Neural progenitor cell (in vitro differentiated cells): ENCODE data around the gene MELTF. TPM values are rescaled to one million over a fixed set of nuclear protein-coding genes. Genes with fewer than 3 reads are reported as not detected.

ENCODE experiments used
- DNase-seq: peaks from one replicate; pipeline ENCODE4 v3.0.0-alpha.2; 2016; ENCODE audit warnings: low spot score
- H2AFZ ChIP-seq: fragments of 200-600 bp; sonication (generic); replicated peaks from 2 replicates; pipeline ENCODE4 v1.6.1; 2016; ENCODE audit warnings: antibody characterized with exemption
- H3F3A ChIP-seq: fragments of 200-600 bp; sonication (generic); 2 replicates; pipeline ENCODE4 v1.6.1; 2016; ENCODE audit warnings: antibody characterized with exemption, low read depth
- H3K27ac ChIP-seq: fragments of 200-600 bp; sonication (generic); 2 replicates; pipeline ENCODE4 v1.5.1; 2016; ENCODE audit warnings: mild to moderate bottlenecking
- H3K27me3 ChIP-seq: fragments of 200-600 bp; sonication (generic); 2 replicates; pipeline ENCODE4 v1.6.1; 2016; ENCODE audit warnings: mild to moderate bottlenecking, moderate library complexity
- H3K36me3 ChIP-seq: fragments of 200-600 bp; sonication (generic); 2 replicates; pipeline ENCODE4 v1.5.1; 2016
- H3K4me1 ChIP-seq: fragments of 200-600 bp; sonication (generic); 2 replicates; pipeline ENCODE4 v1.6.1; 2016; ENCODE audit warnings: mixed run types
- H3K4me2 ChIP-seq: fragments of 200-600 bp; sonication (generic); 2 replicates; pipeline ENCODE4 v1.6.1; 2016
- H3K4me3 ChIP-seq: fragments of 200-600 bp; sonication (generic); 2 replicates; pipeline ENCODE4 v1.5.1; 2016
- H3K79me2 ChIP-seq: fragments of 200-600 bp; sonication (generic); 2 replicates; pipeline ENCODE4 v1.6.1; 2016; ENCODE audit warnings: low read depth
- H3K9ac ChIP-seq: fragments of 200-600 bp; sonication (generic); 2 replicates; pipeline ENCODE4 v1.6.1; 2016
- H3K9me3 ChIP-seq: fragments of 200-600 bp; sonication (generic); 2 replicates; pipeline ENCODE4 v1.5.1; 2016; ENCODE audit warnings: low read depth
- H4K20me1 ChIP-seq: fragments of 200-600 bp; sonication (generic); 2 replicates; pipeline ENCODE4 v1.6.1; 2016; ENCODE audit warnings: low read depth
- H3K27ac Mint-ChIP-seq: 3 replicates; pipeline ENCODE4 v1.8.0; 2021; ENCODE audit warnings: mixed read lengths
- H3K27me3 Mint-ChIP-seq: 2 replicates; pipeline ENCODE4 v1.8.0; 2022; ENCODE audit warnings: low read depth, mild to moderate bottlenecking, inconsistent platforms, moderate library complexity, mixed read lengths; ENCODE audit not compliant: insufficient read depth
- H3K36me3 Mint-ChIP-seq: 3 replicates; pipeline ENCODE4 v1.8.0; 2021; ENCODE audit warnings: mixed read lengths
- H3K4me1 Mint-ChIP-seq: 3 replicates; pipeline ENCODE4 v1.8.0; 2021; ENCODE audit warnings: mixed read lengths
- H3K4me3 Mint-ChIP-seq: 3 replicates; pipeline ENCODE4 v1.8.0; 2021; ENCODE audit warnings: mild to moderate bottlenecking, moderate library complexity, mixed read lengths
- H3K9me3 Mint-ChIP-seq: 3 replicates; pipeline ENCODE4 v1.8.0; 2020; ENCODE audit warnings: mixed read lengths
- CTCF ChIP-seq: fragments of 200-600 bp; sonication (generic); IDR thresholded peaks from 2 replicates; pipeline ENCODE4 v1.5.1; 2017; ENCODE audit warnings: antibody characterized with exemption, mild to moderate bottlenecking
- EZH2 ChIP-seq: fragments of 200-600 bp; sonication (generic); IDR thresholded peaks from 2 replicates; pipeline ENCODE4 v1.6.1; 2017; ENCODE audit warnings: antibody characterized with exemption, mild to moderate bottlenecking, moderate library complexity
- EZH2phosphoT487 ChIP-seq: fragments of 200-600 bp; sonication (generic); IDR thresholded peaks from 2 replicates; pipeline ENCODE4 v1.6.1; 2017; ENCODE audit warnings: antibody characterized with exemption
- total RNA-seq: library from RNA; depleted of rRNA; stranded (reverse); fragments of >200 nt; gene quantifications from 2 replicates; pipeline ENCODE4 v1.2.3, GENCODE V29; 2015; ENCODE audit warnings: low replicate concordance

Gene MELTF
- total RNA-seq, 1 donor from 2014 or later = 0.28 TPM

- Histone ChIP-seq H3K9me3 (no peaks in the 10 kb centered on the region), H3K4me1 (peaks cover 3% of the 10 kb centered on the region), H2AFZ (no peak overlapping the region), H4K20me1 (no peaks in the 10 kb centered on the region), H3K9ac (no peak overlapping the region), H3K79me2 (no peaks in the 10 kb centered on the region), H3K27me3 (no peaks in the 10 kb centered on the region), H3K4me3 (no peak overlapping the region), H3K4me2 (no peak overlapping the region), H3F3A (no peaks in the 10 kb centered on the region), H3K36me3 (no peaks in the 10 kb centered on the region), H3K27ac (no peak overlapping the region)
- Mint-ChIP-seq H3K36me3 (no peaks in the 10 kb centered on the region), H3K27me3 (peaks cover 2% of the 10 kb centered on the region), H3K27ac (no peak overlapping the region), H3K9me3 (no peaks in the 10 kb centered on the region), H3K4me1 (peaks cover 12% of the 10 kb centered on the region), H3K4me3 (no peak overlapping the region)
- DNase-seq = no peak
- TF ChIP-seq EZH2 (no peak), EZH2phosphoT487 (no peak), CTCF (no peak)
Measured at GRCh38 chr3:196995027-196995426, 34.6 kb downstream of the MELTF start.

DNA sequence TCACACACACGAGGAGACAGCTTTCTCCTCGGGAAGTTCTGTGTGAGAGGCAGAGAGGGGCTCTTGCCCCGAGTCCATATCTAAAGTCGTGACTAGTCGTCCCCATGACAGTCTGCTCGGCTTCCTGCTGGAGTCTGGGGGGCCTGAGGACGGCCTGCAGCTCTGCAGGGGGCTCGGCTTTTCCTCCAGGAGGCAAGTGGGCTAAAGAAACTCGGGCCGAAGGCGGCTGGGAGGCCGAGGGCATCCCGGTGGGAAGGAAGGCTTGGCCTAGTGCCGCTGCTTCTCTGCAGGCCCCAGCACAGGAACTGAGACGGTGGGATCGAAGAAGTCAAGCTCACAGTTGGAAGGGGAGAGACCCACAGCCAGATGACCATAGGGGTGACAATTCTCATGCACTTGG lies 35.6 kb downstream of the MELTF start:
- Histone ChIP-seq H3K9ac (no peak overlapping the region), H2AFZ (peak overlapping the region; percentile 84), H3F3A (no peaks in the 10 kb centered on the region), H4K20me1 (no peaks in the 10 kb centered on the region), H3K27ac (no peak overlapping the region), H3K4me3 (no peak overlapping the region), H3K27me3 (no peaks in the 10 kb centered on the region), H3K9me3 (no peaks in the 10 kb centered on the region), H3K79me2 (no peaks in the 10 kb centered on the region), H3K4me1 (peaks cover 3% of the 10 kb centered on the region), H3K4me2 (no peak overlapping the region), H3K36me3 (no peaks in the 10 kb centered on the region)
- Mint-ChIP-seq H3K4me1 (peaks cover 12% of the 10 kb centered on the region), H3K9me3 (no peaks in the 10 kb centered on the region), H3K27me3 (peaks cover 3% of the 10 kb centered on the region), H3K4me3 (no peak overlapping the region), H3K36me3 (no peaks in the 10 kb centered on the region), H3K27ac (no peak overlapping the region)
- no peak for TF ChIP-seq EZH2phosphoT487
- TF ChIP-seq EZH2 = no peak
- no peak for TF ChIP-seq CTCF
- DNase-seq = no peak

DNA sequence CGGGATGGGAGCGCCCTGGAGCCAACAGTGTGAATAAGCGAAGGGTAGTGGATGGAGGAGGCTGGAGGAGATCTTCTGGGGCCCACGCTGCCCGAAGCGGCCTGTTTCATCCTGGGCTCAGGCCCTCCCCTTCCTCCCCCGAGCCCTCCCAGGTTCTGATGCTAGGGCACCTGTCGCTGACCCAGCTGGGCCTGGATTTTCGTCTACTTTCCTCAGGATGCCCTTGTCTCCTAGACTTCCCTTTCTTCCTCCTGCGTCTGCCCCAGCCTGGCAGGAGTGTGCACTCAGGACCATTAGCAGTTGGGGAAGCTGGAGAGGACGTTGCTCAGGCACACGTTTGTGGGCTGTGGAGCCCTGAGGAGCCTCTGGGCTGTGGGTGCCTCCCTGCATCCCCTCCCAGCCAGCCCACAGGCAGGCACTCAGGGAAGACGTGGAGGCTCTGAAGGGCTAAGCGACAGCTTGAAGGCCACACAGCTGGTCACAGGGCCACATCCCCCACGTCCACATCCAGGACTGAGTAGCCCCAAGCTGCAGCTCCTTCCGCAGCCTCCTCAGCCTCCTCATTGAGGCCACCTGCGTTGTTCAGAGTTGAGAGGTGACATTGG lies 37.1 kb downstream of the MELTF start:
- H3K36me3 ChIP-seq = no peaks in the 10 kb centered on the region
- H3K36me3 Mint-ChIP-seq = no peaks in the 10 kb centered on the region
- H3K27ac ChIP-seq = no peak overlapping the region
- no peak overlapping the region for H2AFZ ChIP-seq
- no peak overlapping the region for H3K9ac ChIP-seq
- no peaks in the 10 kb centered on the region for H3K27me3 ChIP-seq
- H3K4me3 ChIP-seq = no peak overlapping the region
- TF ChIP-seq EZH2phosphoT487 (no peak), CTCF (no peak), EZH2 (no peak)
- H3K27me3 Mint-ChIP-seq = peaks cover 6% of the 10 kb centered on the region
- H3K27ac Mint-ChIP-seq = no peak overlapping the region
- no peak for DNase-seq
- H3K4me1 ChIP-seq = peaks cover 3% of the 10 kb centered on the region
- no peak overlapping the region for H3K4me2 ChIP-seq
- peaks cover 12% of the 10 kb centered on the region for H3K4me1 Mint-ChIP-seq
- no peaks in the 10 kb centered on the region for H3K79me2 ChIP-seq
- no peaks in the 10 kb centered on the region for H3K9me3 Mint-ChIP-seq
- H3F3A ChIP-seq = no peaks in the 10 kb centered on the region
- H3K4me3 Mint-ChIP-seq = no peak overlapping the region
- no peaks in the 10 kb centered on the region for H4K20me1 ChIP-seq
- H3K9me3 ChIP-seq = no peaks in the 10 kb centered on the region
